GM11168 (cell line): Measurements from ENCODE around the gene ZNF341.

Experiments
- in situ Hi-C: fragments of 300-500 bp; cut with MboI; formaldehyde crosslinking; loops from one replicate; pipeline ENCODE4 v1.12.0; 2022; ENCODE audit warnings: low sequenced_read_pairs; ENCODE audit not compliant: unreplicated experiment

Gene ZNF341

DNA sequence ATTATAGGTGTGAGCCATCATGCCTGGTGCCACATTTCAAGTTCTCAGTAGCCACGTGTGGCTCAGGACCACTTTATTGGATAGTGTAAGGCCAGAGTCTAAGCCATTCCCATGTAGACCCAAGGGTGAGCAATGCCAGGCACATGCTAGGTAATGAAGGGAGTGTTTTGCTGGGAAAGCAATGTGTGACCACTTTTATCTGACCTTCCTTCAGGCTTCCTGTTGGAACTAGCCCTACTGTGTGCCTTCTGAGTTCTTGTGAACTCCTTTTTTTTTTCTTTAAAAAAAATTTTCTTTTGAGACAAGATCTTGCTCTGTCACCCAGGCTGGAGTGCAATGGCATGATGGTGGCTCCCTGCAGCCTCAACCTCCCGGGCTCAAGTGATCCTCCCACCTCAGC is 33.3 kb downstream of the ZNF341 start:
- in situ Hi-C loops = no loop called here

DNA sequence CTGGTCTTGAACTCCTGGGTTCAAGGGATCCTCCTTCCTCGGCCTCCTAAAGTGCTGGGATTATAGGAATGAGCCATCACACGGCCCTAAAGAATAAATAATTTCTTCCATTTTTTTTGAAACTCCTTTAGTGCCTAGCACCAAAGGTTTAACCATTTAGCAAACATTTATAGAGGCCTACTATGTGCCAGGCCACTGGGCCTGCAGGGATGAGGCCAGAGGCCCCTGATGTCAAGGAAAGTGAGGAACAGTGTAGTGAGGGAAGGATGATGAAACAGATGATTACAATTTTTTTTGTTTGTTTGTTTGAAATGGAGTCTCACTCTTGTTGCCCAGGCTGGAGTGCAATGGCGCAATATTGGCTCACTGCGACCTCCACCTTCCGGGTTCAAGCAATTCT is 33.8 kb downstream of the ZNF341 start:
- in situ Hi-C loops = no loop called here

DNA sequence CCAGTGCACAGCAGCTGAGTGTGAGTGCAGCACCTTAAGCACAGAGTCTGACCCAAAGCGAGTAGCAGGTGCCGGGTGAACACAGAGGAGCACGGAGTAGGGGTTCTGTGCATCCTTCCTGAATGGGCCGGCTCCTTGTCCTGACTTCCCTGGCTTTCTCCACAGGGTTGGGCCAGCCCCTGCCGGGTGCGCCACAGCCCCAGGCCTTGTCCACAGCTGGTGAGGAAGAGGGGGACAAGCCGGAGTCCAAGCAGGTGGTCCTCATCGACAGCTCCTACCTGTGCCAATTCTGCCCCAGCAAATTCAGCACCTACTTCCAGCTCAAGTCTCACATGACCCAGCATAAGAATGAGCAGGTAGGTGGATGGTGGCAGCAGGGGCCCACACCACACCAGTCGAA is 34.9 kb downstream of the ZNF341 start:
- in situ Hi-C loops = no loop called here

DNA sequence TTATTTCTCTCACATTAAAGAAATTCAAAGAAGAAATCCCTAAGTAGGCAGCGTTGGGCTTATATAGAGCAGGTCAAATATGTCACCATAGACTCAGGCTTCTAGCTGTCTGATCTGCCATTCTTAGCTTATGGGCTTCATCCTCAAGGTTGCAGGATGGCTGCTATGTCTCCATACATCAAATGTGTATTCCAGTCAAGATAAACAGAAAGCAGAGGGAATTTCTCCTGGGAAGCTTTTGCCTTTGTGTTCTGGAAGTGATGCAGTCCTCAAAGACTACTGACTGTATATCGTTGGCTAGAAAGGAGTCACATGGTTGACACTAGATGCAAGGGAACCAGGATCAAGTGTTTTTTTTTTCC is 36.0 kb downstream of the ZNF341 start:
- in situ Hi-C loops = no loop called here

DNA sequence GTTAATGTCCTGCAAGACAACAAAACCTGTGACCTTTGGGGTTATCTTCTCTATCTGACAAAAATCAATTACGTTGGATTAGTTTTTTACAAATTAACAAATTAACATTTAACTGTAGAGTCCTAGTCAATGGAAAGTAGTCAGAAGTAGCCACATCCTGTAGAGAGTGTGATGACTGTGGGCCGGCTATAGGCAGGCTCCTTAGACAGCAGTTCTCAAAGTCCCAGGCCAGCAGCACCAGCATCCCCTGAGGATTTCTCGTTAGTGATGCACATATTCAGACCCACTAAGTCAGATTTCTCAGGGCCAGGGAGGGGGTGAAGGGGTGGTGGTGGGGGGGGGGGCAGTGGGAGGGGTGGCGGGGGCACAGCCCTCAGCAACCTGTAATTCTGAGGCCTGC is 37.2 kb downstream of the ZNF341 start:
- in situ Hi-C loops = no loop called here

DNA sequence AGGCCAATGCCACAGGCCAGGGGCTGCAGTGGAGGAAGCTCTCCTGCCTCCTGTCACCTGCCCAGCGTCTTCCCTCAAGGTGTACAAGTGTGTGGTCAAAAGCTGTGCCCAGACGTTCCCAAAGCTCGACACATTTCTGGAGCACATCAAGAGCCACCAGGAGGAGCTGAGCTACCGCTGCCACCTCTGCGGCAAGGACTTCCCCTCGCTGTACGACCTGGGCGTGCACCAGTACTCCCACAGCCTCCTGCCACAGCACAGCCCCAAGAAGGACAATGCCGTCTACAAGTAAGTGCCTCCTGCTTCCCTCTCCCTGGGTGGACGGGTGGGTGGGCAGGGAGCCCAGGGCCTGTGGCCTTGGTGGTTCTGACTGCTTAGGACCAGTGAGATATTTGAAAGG is 38.2 kb downstream of the ZNF341 start:
- in situ Hi-C loops = no loop called here

DNA sequence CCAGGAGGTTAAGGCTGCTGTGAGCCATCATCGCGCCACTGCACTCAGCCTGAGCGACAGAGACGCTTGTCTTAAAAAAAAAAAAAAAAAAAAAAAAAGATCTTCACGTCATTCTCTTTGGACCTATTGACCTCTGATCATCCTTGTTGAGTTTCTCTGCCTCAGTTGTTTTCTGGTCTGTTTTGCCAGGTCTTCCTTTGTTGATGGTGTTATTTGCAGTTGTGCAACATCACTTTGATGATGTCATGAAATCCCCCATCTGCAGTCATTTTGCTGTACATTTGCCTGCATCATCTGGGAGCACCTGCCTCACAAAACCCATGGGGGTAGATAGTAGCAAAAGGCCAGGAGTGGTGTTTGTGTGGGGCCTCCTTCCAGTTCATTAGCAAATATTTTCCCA is 40.1 kb downstream of the ZNF341 start:
- in situ Hi-C loops = no loop called here

DNA sequence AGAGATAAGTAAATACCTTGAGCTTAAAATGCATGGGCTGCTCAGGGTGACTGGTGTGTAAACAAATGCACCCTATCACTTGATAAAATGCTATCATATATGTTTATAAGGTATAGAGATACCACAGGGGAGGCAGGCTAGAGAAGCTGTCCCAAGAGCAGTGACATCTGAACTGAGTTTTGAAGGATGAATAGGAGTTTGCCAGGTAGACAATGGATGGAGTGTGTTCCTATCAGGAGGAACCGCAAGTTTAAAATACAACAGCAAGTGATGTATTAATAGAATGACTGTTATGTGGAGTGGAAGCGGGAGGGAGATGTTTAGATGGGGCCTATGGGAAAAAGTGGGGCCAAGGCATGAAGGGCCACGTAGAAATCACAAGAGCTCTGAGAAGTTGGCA is 40.6 kb downstream of the ZNF341 start:
- in situ Hi-C loops = no loop called here

DNA sequence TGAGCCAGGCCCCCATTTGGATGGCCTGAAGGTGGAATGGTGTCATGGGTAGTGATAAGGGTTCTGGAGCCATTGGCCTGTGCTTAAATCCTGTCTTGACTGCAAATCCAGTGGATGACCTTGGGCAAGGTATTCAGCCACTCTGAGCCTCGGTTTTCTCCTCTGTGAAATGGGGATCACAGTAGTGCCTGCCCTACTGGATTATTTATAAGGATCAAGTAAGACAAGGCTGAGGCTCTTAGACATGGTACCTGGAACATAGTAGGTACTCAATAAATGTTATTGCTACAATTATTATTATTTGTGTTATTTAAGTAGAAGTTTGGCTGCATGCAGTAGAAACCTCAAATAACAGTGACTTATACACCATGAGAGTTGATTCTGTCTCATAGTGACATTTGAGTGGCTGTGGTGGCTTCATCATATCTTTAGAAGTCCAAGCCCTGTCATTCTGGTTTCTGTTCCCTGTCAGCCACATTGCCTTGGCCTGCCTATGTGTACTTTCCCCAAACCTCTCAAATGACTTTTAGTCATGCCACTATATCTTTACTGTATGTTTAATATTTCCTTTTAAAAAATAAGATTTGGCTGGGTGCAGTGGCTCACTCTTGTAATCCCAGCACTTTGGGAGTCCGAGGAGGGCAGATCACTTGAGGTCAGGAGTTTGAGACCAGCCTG is 41.8 kb downstream of the ZNF341 start:
- in situ Hi-C loops = no loop called here

DNA sequence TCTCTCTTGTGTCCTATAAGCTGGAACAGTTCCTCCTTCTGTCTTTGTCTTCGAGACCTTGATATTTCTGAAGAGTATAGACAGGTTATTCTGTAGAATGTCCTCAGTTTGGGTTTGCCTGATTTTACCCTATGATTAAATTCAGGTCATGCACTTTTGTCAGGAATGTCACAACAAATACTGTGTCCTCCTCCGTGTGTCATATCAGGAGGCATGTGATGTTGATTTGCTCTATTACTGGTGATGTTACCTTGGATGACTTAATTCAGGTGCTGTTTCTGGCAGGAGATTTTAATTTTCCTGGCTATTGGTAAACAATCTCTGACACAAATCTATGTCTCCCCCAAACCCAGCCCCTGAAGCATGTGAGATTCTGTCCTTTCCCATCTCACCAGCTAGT is 46.0 kb downstream of the ZNF341 start:
- in situ Hi-C loops = no loop called here

DNA sequence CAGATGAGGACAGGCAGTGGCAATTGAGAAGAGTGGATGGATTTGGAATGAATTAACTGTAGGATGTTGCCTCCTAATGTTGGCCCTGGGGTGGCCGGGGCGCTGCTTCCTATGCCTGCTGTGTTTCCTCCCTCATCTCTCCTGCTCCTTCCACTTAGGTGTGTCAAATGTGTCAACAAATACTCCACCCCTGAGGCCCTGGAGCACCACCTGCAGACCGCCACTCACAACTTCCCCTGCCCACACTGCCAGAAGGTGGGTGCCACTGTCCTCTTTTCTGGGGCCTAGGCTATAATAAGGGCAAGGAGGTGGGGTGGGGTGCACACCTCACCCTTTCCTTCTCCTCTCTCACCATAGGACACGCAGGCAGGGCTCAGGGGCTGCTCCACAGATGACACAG is 49.3 kb downstream of the ZNF341 start:
- in situ Hi-C loops = no loop called here

DNA sequence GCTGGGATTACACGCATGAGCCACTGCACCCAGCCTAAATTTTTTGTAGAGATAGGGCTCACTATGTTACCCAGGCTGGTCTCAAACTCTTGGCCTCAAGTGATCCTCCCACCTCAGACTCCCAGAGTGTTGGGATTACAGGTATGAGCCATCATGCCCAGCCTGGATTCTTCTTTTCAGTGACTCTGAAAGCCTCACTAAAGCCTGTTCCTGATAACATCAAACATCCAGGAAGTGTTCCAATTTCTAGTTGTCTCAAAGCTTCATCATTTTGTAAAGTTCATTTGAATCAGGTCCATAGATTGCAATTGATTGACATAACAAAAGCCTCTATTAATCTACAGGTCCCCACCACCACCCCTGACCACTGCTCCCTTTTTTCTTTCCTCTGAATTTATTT is 50.1 kb downstream of the ZNF341 start:
- in situ Hi-C loops = no loop called here

DNA sequence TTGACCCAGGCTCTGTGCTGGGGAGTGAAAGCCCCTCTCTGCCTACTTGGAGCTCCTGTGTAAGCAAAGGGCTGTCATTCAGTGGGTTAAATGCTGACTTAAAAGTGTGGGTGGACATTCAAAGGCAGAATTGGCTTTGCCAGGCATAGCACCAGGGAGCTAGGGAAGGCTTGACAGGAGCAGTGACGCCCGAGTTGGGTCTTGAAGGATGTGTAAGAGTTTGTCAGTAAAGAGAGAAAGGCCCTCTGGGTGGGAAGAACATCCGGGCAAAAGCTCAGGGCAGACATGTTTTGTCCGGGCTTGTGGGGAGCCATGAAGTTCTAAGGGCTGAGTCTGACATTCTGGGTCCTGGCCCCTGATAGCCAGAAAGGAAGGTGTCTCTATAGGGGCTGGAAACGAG is 51.5 kb downstream of the ZNF341 start:
- in situ Hi-C loops = no loop called here

DNA sequence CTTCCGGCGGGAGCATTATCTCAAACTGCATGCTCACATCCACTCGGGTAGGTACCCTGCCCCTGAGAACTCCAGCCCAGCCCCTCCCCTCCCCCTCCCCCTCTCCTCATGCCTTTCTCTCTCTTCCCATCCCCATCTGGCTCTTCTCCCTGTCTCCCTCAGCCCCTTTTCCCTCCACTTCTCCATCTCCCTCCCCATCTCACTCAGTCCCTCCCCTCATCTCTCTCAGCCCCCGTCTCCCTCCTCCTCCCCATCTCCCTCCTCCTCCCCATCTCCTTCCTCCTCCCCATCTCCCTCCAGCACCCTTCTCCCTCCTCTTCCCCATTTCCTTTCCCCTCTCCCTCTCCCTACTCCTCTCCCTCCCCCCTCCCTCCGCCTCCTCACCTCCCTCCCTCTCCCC is 52.0 kb downstream of the ZNF341 start:
- in situ Hi-C loops = no loop called here

DNA sequence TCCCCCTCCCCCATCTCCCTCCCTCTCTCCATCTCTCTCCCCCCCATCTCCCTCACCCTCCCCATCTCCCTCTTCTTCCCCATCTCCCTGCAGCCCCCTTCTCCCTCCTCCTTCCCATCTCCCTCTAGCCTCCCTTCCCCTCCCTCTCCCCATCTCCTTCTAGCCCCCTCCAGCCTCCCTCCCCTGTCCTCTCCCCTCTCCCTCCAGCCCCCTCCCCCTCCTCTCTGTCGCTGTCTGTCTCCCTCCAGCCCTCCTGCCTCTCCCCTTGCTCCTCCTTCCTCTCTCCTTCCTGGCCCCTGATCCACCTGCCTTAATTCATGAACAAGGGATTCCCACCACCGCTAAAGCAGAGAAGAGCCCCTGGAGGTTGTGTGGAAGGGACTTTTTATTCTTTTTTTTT is 52.4 kb downstream of the ZNF341 start:
- in situ Hi-C loops = no loop called here

DNA sequence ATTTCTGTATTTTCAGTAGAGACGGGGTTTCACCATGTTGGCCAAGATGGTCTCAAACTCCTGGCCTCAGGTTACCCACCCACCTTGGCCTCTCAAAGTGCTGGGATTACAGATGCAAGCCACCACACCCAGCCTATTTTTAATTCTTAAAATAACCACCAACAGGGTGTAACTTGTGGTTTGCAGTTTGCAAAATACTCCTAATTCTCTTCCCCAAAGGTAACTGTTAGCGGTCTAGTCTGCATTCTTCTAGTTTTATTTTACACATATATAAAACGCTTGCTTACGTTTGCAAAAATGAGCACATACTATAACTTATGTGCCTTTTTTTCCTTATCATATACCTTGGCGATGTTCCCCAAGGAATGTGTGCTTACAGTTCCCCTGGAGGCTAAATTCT is 53.7 kb downstream of the ZNF341 start:
- in situ Hi-C loops = no loop called here

DNA sequence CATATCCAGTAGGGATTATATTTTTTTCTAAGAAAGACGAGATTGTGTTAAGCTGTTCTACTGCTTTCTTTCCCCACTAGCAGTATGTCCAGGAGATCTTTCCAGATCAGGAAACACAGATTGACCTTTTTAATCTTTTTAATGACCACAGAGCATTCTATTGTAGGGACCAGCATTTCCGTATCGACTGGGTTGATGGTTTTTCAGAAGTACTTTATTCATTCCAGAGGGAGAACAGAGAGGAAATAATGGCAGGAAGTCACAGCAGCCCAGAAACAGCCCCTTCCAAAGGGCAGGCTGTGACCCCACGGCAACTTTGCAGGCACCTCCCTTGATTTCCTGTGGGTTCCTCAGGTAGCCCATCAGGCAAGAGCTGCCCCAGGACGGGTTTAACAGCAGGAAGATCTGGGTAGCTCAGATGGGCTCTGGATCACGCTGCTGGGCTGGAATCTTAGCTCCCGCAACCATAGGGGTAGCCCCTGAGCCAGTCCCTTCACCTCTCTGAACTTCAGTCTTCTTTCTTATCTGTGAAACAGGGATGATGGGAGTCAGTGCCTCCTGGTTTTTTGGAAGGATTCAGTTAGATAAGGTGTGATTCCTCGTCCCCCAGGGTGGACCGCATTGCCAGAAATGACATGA is 55.6 kb downstream of the ZNF341 start:
- in situ Hi-C loops = no loop called here

DNA sequence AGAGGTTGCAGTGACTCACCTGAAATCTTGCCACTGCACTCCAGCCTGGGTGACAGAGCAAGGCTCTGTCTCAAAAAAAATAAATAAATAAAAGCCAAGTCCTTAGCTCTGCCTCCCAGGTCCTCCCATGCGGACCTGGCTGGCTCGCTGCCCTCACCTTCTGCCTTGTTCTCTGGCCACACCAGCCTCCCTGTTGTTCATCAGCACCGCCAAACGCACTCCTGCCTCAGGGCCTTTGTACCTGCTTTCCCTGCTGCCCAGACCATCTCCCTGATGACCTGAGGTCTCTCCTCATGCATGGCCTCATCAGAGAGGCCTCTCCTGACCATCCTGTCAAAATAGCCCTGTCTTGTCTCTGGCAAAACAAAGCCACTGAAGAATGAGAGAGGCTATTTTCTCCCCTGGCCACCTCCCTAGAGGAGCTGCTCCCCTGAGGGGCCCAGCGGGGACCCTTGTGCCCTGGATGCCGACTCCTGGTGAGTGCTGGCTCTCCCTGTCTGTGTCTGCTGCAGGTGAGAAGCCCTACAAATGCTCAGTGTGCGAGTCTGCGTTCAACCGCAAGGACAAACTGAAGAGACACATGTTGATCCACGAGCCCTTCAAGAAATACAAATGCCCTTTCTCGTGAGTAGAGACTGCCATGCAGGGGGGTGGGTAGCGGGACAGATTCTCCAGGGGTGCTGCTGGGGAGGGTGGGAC is 56.7 kb downstream of the ZNF341 start:
- in situ Hi-C loops = no loop called here

DNA sequence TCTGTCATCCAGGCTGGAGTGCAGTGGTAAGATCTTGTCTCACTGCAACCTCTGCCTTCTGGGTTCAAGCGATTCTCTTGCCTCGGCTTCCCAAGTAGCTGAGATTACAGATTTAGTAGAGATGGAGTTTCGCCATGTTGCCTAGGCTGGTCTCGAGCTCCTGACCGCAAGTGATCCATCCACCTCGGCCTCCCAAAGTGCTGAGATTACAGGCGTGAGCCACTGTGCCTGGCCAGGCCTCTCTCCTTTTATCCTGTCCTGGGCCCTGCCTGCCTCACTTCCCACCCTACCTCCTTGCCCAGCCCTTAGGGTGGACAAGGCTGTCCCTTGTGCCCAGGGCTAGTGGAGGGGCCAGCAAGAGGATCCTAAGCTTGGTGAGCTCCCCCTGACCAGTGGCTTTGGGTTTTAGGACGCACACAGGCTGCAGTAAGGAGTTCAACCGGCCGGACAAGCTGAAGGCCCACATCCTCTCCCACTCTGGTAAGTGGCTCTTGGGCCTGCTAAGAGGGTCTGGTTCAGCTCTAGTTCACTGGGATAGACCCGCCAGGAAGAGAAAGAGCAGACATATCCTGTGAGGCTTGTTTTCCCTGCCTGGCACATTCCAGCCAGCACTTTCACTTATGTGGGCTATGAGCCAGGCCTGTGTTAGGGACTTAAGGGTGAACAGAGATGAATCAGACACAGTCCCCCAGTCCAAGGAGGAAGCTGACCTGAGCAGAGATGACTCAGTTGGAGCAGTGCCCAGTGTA is 57.5 kb downstream of the ZNF341 start:
- in situ Hi-C loops = no loop called here

DNA sequence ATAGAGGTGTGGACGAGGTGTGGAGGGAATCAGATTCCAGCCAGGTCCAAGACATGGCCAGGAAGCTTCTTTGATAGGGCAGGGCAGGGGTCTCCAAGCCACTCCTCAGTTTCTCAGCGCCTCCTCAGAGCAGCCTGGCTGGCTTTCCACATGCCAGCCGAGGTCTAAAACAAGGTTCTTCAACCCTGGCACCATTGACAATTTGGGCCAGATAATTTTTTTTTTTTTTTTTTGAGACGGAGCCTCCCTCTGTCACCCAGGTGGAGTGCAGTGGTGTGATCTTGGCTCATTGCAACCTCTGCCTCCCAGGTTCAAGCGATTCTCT is 58.0 kb downstream of the ZNF341 start:
- in situ Hi-C loops = no loop called here

DNA sequence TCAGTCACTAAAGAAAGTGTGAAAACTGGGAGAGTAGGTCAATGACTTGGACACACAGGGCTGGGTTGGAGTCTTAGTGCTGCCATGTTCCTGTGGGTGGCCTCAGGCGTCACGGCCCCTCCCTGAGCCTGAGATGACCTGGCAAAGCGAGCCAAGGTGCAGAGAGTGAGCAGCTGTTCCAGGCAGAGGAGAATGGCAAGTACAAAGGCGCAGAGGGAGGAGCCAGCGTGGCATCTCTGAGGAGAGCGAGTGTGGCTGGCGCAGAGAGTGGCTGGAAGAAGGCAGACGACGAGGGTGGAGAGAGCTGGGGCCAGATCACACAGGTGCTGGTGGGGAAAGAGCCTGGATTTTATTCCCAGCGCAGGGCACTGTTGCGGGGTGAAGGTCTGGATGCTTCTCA is 58.8 kb downstream of the ZNF341 start:
- in situ Hi-C loops = no loop called here
